HepG2 (cell line): ENCODE results near the gene DLEC1. TPM values are rescaled to one million over a fixed set of nuclear protein-coding genes. Genes with fewer than 3 reads are reported as not detected.
A peak's percentile ranks its signal among the peaks of the same experiment; 100 is the strongest.

Experiments used
- ARID4A ChIP-seq: sonication (generic); formaldehyde crosslinking; IDR thresholded peaks from 2 replicates; pipeline ENCODE4 v1.5.0; 2020; ENCODE audit warnings: mild to moderate bottlenecking, missing genetic modification reagents, borderline replicate concordance
- ATF4 ChIP-seq, 2 experiments: fragments of 450-650 bp in 1 of 2; sonication (generic) in 1 of 2; formaldehyde crosslinking; IDR thresholded peaks; 2 replicates each; pipeline versions ENCODE4 v1.5.0 to v1.8.0; 2020 to 2022; ENCODE audit warnings: mild to moderate bottlenecking in 1 of 2, missing genetic modification reagents in 1 of 2
- MYC ChIP-seq: sonication (generic); formaldehyde crosslinking; IDR thresholded peaks from 2 replicates; pipeline ENCODE4 v1.9.0; 2021; ENCODE audit warnings: missing genetic modification reagents, borderline replicate concordance
- NFYC ChIP-seq: IDR thresholded peaks from 2 replicates; pipeline ENCODE4 v1.6.1; 2016; ENCODE audit warnings: missing genetic modification reagents, missing compliant biosample characterization
- REPIN1 ChIP-seq: sonication (generic); formaldehyde crosslinking; IDR thresholded peaks from 2 replicates; pipeline ENCODE4 v1.8.0; 2022; ENCODE audit warnings: missing genetic modification reagents, low read depth, mild to moderate bottlenecking, borderline replicate concordance
- SMARCC2 ChIP-seq: fragments of 450-650 bp; IDR thresholded peaks from 2 replicates; pipeline ENCODE4 v1.6.1; 2017; ENCODE audit warnings: antibody characterized with exemption, mild to moderate bottlenecking
- SOX6 ChIP-seq, 2 experiments: fragments of 450-650 bp in 1 of 2; sonication (generic) in 1 of 2; formaldehyde crosslinking in 1 of 2; IDR thresholded peaks; 2 replicates each; pipeline versions ENCODE4 v1.4.0 to v1.6.1; 2017 to 2020; ENCODE audit warnings: antibody characterized with exemption in 1 of 2, mild to moderate bottlenecking in 1 of 2, missing genetic modification reagents in 1 of 2
- ZNF512B ChIP-seq: sonication (generic); formaldehyde crosslinking; IDR thresholded peaks from 2 replicates; pipeline ENCODE4 v1.5.1; 2020; ENCODE audit warnings: missing genetic modification reagents, mild to moderate bottlenecking, borderline replicate concordance
- ZNF710 ChIP-seq: sonication (generic); formaldehyde crosslinking; IDR thresholded peaks from 2 replicates; pipeline ENCODE4 v1.5.0; 2020; ENCODE audit warnings: mild to moderate bottlenecking, missing genetic modification reagents, borderline replicate concordance
- ZNF772 ChIP-seq: sonication (generic); formaldehyde crosslinking; IDR thresholded peaks from 2 replicates; pipeline ENCODE4 v1.5.0; 2020; ENCODE audit warnings: mild to moderate bottlenecking, missing genetic modification reagents
- polyA plus RNA-seq, 8 experiments: library from polyadenylated mRNA; depleted of rRNA in 3 of 8; stranded (reverse) in 7 of 8; unstranded in 1 of 8; fragments of >200 nt; fragmentation: Illumina TruSeq in 4 of 8; extraction: Trizol in 4 of 8; gene quantifications; 2 replicates each; pipeline versions ENCODE4 v1.2.1 to v1.2.3, GENCODE V29; 2011 to 2016; ENCODE audit warnings: low read depth in 4 of 8, missing spikeins in 1 of 8, mixed read lengths in 1 of 8; ENCODE audit not compliant: insufficient read depth in 1 of 8
- total RNA-seq, 5 experiments: library from RNA; depleted of rRNA; stranded (reverse); fragments of >200 nt; fragmentation: Illumina TruSeq; extraction: Trizol; gene quantifications; 2 replicates each; pipeline ENCODE4 v1.2.3, GENCODE V29; 2016; ENCODE audit warnings: low read depth in 1 of 5
- TF ChIP-seq, protein P1 (sequence below): sonication (generic); formaldehyde crosslinking; IDR thresholded peaks from 2 replicates; pipeline ENCODE4 v1.4.0; 2020; ENCODE audit warnings: missing genetic modification reagents
- TF ChIP-seq, protein P2 (sequence below): IDR thresholded peaks from 2 replicates; pipeline ENCODE4 v1.6.1; 2016; ENCODE audit warnings: mild to moderate bottlenecking

DLEC1 gene
- total and polyA plus RNA-seq, 2 of the 13 experiments (the other 11 are each of a cell fraction or from before 2014, with no cell fraction given): 0.09 TPM; not detected in 1

GRCh38 chr3:38133557-38134405 lies 94.8 kb downstream of the DLEC1 start (continued):
- TF ChIP-seq, protein P1, sequence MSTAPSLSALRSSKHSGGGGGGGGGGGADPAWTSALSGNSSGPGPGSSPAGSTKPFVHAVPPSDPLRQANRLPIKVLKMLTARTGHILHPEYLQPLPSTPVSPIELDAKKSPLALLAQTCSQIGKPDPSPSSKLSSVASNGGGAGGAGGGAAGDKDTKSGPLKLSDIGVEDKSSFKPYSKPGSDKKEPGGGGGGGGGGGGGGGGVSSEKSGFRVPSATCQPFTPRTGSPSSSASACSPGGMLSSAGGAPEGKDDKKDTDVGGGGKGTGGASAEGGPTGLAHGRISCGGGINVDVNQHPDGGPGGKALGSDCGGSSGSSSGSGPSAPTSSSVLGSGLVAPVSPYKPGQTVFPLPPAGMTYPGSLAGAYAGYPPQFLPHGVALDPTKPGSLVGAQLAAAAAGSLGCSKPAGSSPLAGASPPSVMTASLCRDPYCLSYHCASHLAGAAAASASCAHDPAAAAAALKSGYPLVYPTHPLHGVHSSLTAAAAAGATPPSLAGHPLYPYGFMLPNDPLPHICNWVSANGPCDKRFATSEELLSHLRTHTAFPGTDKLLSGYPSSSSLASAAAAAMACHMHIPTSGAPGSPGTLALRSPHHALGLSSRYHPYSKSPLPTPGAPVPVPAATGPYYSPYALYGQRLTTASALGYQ (CRISPR knock-in tag): peak; percentile 82; the same call in 1 of the 2 replicates
- TF ChIP-seq SMARCC2 (0 out of 2 replicates have a peak, but pooled peaks have one; percentile 33), ARID4A (CRISPR knock-in tag) (peak; percentile 86; the same call in 1 of the 2 replicates), ATF4 (CRISPR knock-in tag; IDR thresholded peaks at IDR 0.05) (peak in 1 of 2 experiments; percentile 83; a peak in 2 of 4 replicates), SOX6 (IDR thresholded peaks at IDR 0.05) (no peak), SOX6 (CRISPR knock-in tag; IDR thresholded peaks at IDR 0.05) (peak; percentile 94), ZNF512B (CRISPR knock-in tag) (no peak), REPIN1 (CRISPR knock-in tag) (peak; percentile 87; the same call in 1 of the 2 replicates), MYC (peak; percentile 14; the same call in 1 of the 2 replicates), NFYC (no peak), ZNF772 (peak; percentile 86), ZNF710 (CRISPR knock-in tag) (peak; percentile 68; the same call in 1 of the 2 replicates)
- TF ChIP-seq, protein P2, sequence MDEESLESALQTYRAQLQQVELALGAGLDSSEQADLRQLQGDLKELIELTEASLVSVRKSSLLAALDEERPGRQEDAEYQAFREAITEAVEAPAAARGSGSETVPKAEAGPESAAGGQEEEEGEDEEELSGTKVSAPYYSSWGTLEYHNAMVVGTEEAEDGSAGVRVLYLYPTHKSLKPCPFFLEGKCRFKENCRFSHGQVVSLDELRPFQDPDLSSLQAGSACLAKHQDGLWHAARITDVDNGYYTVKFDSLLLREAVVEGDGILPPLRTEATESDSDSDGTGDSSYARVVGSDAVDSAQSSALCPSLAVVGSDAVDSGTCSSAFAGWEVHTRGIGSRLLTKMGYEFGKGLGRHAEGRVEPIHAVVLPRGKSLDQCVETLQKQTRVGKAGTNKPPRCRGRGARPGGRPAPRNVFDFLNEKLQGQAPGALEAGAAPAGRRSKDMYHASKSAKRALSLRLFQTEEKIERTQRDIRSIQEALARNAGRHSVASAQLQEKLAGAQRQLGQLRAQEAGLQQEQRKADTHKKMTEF (CRISPR knock-in tag): peak; percentile 92
